HG02571 (cell line): Measurements from ENCODE around the gene SLC25A13.

Experiments used
- ATAC-seq: cut with Tn5 transposase; IDR thresholded peaks from one replicate; pipeline ENCODE4 v1.9.1; 2021; ENCODE audit warnings: mild to moderate bottlenecking, moderate library complexity; ENCODE audit not compliant: unreplicated experiment

Gene SLC25A13

DNA sequence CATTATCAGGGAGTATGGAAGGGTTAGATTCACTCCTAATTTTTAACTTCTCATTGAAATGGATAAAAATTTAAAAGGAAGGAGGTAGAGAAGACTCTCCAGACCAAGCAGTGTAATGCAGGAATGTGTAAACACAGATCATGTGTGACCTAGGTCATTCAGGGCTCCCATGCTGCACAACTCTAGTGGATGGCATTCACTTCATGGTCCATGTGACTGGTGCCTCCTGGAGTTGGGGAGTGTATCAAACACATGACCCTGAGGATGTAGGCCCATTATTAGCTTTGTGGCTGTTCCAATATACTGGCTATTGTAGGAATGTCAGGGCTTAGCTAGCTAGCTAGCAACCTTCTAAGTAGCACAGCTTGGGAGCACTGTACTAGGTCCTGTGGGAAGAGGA, 109.9 kb downstream of the SLC25A13 start:
- no peak for ATAC-seq

DNA sequence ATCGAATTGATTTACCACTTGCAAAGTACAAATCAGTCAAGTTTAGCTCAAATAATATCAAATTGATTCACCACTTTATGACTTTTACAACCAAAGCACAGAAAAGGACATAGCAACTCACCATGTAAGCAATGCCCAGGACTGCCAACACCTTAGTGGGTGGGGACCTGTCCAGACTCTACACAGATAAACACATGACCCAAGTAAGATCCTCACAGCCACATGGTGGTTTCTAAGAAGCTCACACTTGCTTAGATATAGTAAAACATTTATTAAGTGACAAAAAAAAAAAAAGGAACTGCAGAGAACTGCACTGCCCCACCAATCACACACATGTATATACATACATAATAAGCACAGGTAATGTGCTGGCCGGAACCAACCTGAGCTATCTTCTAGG, 116.2 kb downstream of the SLC25A13 start:
- ATAC-seq = no peak

DNA sequence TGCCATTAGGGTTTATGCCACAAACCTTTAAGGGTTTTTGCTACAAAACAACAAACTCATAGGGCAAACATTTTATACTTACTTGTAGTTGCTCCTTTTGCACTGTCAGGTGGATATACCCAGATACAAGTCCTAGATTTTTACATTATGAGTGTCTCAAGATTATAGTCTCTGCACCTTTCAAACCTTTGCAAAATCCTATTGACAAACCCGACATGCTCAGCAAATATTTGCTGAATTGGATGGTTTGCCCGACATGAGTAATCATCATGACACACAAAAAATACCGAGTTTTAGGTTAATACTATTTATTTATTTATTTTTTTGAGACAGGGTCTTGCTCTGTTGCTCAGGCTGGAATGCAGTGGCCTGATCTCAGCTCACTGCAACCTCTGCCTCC, 117.3 kb downstream of the SLC25A13 start:
- no peak for ATAC-seq

DNA sequence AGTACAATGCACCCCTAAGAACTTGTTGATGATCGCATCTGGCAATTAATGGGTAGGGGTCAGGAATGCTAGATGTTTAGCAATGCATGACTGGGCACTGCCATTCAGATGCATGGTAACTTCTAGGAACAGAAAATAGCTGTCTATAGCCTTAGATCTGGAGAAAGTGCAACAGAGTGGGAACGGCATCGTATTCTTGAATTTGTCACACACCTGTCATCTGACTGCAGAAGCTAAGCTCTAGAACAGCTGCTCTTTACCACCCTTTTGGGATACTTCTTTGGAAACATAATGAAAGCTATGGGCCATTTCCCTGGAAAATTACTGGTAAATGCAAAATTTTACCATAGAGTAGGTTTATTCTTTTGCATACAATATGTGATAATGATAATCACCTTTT, 118.1 kb downstream of the SLC25A13 start:
- no peak for ATAC-seq

DNA sequence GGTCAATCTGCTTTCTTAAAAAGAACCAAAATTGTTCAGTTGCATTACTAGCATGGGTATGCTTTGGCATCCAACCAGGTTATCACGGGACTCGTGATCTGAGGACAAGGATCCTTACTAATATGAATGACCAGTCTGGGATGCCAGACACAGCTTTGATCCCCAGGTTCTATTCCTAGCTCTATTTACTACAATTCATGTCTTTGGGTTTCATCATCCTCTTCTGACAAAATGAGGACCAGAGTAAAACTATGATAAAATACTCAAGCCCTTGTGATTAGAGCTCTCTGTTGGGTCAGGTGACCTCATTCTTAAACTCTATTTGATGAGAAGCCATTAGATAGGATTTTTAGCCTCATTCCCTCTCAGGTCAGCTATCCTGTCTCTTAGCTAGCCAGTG, 119.8 kb downstream of the SLC25A13 start:
- ATAC-seq = no peak

DNA sequence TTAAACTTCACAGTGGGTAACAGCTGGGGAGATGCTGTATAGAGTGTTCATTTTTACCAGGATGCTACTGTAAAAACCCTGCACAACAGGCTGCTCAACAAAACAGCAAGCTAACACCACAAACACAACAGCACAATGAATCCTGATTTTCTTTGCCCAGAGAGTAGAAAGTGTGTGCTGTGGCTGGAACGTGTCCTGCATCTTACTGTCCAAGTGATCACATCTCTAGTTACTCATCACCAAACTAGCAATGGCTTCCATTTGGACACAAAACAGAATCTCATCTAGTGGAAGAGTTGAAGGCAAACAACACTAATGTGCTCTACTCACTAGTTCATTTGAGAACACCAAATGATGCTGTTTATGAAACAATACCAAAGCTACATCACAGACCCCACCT, 121.2 kb downstream of the SLC25A13 start:
- no peak for ATAC-seq

DNA sequence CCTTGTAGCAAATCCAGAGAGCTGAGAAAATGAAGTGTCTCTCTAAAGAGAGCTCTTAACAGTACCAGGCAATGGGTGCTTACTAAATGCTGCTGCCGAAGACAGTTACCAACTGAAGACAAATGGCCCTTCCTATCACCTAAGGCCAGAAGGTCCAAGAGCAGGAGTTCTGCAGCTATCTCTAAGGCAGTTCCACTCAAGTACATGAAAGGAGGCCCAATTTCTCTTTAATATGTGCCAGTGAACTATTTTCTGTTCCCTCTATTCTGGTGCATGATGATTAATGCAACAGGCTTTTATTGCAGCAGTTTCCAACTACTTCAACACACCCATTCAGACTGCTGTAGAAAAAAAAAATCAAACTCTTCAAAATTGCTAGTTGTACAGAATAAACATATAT, 122.5 kb downstream of the SLC25A13 start:
- ATAC-seq = no peak

DNA sequence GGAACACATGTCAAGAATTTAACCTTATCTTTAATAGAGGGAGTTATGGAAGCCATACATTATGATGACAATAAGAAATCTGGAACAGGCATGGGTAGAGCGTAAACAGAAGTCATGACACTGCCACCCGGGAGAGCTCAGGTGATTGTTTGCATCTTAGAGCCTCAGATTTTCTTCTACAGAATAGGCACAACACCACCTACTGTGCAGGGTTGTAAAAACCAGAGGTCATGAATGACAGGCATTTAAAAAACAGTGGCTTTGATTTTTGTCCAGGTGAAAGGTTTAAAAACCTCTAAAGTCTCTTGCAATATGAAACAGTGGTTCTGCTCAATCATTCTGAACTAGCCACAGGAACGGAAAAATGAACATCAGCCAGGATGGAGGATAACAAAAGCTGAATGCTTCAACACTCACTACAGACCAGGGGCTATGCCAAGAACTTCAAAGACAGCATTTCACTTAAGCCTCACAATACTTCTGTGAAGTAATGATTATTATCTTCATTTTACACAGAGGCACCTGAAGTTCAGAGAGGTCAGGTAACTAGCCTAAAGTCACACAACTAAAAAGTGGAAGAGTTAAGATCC, 123.8 kb downstream of the SLC25A13 start:
- no peak for ATAC-seq

DNA sequence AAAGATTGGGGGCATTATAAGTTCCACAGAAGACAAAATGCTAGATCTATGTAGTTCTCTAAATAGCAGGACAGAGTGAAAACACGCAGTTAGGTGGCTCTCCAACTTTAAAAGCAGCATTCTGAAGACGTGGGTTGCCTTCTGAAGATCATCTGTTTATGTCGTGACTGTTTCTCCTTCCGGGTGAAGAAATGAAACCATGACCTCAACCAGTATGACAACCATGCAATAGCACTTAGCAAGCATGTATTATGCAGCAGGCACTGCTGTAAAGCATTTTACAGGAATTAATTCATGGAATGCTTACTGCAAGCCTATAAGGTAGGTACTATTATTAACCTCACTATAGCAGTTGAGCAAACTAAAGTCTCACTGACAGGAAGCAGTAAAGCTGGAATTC, 125.2 kb downstream of the SLC25A13 start:
- ATAC-seq = no peak

DNA sequence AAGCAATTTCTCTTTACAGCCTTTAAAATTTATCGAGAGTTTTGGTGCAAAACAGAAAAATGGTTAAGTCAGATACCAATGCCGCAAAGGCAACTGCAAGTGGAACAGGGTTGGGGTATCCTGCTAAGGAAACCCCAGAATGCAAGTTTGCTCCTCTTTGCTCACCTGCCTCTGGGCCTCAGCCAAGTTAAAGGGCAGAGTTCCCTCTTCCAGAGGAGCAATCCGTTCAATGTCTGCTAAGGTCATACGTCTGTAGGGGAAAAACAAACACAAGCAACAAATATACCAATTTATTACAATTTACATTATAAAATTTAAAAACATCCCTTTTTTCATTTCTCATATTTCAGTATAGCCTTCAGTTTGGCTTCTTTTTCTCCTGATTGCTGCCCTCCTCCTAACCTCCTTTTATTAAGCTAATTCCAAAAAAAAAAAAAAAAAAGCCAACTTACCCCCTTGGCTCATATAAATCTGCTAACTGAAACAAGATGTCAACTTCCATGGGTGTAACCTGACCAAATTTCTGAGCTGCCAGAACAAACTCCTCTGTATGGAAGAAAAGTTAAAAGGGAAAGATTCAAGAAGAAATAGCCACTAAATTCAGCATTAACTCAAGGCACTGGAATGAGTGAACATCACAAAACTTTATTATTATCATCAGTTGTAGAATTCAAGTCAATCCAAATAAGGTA, 132.6 kb downstream of the SLC25A13 start:
- no peak for ATAC-seq

DNA sequence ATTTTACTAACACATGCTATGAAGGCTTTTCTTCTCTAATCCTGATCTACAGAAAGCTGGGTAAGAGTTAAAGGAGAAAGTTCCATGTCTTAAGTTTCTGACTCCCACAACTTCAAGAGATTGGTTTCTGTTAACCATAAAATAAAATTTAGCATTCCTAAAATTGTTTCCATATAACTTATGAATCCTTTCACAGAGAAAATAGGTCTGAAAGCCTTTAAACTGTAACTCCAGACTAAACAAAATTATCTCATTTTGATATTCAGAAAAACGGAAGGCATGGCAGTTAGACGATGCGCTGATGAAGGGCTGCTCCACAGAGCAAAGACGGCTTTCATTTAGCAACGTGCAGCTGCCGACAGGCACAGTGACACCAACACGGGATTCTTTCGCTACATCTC, 133.3 kb downstream of the SLC25A13 start:
- no peak for ATAC-seq

DNA sequence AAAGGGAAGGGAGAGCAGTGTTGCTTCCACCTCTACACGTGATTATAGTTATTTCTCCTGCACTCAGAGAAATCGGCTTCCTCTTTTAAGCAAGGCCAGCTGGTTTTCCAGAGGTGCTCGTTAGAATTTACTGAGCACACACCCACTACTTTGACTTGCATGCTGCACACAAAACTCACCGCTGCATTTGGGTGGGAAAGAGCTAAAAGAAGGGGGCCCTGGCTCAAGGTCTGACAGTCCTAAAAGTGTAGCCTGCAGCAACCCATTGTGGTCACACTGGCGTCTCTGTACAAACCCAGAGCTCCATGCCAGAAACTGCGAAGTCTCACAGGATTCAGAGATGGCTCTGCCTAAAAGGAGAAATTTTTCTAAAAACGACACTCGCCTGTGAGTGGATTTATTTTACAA, 133.7 kb downstream of the SLC25A13 start:
- ATAC-seq = no peak

DNA sequence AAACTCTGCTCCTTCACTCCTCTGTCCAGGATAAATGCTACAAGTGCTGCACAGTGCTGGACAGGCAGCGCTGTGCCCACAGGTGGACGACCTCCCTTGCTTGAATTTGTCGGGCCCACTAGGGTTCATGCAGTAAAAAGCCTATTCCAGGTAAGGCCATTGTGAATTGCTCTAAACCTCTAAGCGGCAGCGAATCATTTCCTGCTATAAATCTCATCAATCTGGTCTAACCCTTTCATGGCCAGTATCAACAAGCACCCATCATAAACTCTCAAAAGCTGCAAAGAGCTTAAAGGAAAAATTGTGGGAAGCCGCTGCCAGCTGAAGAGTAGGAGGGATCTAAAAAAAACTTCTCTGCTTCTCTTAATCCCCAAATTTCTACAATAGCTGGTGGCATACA, 134.2 kb downstream of the SLC25A13 start:
- no peak for ATAC-seq

DNA sequence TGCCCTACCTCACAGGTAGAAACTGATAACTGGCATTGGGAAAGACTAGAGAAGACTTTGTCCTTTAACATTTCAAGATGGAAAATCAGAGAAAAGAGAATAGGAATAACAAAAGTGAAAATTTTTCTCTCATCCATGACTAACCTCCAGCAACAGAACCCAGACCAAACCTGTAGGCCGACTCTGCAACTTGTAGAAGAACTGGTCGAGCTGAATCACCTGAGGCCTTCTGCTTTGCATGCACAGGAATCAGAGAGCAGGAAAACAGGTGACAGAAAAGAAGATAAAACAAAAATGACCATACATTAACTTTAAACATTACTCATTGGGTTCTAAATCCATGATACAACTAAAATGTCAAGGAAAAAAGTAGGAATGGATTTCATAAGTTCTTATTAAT, 137.1 kb downstream of the SLC25A13 start:
- no peak for ATAC-seq

DNA sequence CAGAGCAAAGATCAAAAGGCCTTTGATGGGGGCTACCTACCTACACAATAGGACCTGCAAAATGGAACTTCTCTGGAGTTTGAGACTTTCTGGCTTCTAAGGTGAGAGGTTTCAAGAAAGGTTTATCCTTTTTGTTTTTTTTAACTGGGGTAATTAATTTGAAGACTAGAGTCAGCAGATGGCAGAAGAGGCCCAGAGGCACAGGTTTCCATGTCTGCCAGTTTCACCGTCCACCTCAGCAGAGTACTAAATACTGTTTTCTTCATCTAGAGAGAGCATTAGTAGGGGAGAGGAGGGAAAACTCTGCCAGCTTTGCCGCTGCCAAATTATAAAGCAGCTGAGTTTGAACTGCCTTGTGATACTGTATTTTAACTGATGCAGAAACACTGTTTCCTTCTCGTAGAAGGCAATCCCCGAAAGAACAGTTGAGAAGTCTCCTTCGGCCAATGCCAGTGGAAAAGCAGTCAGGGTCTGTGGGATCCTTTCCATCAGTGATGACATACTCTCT, 138.7 kb downstream of the SLC25A13 start:
- ATAC-seq = no peak

DNA sequence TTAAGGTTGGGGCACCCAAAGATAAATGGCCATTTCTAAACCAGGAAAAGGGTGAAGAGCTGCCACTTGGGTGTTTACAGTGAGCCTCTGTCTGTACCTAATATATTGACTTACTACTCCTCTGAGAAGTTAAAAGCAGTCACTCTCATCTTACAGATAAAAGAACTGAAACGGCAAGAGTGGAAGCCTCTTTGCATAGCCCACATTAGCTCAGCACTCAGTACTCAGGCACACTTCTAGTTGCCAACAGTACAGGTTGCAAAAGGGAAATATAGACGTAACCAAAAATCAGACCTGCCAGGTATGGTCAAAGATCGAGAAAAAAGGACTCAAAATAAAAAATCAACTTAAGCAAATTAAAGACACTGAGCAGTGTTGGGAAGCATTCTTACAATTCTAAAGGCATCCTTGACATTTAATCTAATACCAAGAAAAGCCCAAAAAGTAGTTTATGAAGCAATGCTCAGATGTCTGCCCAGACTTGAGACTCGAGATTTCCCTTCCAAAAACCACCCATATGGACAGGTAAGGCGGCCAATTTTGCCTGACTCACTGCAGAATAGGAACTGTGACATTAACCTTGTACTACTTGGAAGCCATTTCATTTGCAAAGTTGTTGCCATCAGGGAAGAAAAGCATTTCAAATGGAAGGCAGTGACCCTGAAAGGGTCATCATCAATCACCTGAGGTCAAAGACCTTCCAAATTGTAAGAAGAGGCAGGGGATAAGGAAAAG, 139.3 kb downstream of the SLC25A13 start:
- ATAC-seq = peak; percentile 97

DNA sequence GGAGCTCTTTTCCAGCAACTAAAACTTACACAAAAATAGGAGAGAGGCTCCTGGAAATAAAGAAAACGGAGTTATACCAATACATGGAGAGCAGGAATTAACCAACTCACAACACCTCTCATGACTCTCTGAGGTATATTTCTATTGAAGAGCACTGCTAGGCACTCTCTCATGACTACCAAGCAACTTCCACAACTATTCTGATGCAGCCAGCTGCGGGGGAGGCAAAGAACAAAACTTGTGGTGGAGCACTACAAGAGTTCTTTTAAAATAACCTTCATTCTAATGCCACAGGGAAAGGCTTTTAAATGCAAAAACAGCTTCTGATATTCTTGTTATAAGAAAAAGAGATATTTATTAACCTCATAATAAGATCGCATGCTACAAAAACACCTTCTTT, 140.7 kb downstream of the SLC25A13 start:
- no peak for ATAC-seq

DNA sequence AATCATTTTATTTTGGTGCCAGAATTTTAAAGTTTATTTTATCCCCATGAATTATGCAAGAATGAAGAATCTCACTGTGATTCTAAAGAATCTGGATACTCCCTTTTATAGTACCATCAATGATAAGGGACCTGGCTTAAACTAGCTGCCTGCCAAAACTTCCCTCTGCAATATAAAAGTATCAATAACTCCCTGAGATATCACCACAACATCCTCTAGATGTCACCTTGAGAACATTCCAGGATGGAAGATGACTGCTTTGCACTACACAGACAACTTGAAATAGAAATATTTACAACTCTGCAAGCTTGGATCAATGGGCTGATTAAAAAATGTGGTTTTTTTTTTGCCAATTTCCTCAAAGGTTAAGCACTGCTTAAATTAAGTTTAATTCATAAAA, 142.1 kb downstream of the SLC25A13 start:
- no peak for ATAC-seq

DNA sequence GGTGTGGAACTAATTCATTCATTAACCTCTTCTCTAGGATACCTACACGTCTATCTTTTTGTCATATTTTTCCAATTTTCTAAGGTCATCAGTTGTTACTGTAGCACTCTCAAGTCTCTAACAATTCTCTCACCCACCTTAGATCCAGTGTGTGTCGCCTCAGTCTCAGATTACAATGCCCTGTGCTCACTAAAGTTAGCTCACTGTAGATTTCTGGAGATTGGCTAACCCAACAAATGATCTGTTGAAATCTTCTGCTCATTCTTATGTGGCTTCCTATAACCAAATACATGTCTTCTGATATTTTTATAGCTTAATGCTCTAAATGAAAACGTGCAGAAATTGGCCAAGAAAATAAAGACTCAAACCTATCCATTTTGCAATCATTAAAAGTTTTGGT, 142.6 kb downstream of the SLC25A13 start:
- no peak for ATAC-seq

DNA sequence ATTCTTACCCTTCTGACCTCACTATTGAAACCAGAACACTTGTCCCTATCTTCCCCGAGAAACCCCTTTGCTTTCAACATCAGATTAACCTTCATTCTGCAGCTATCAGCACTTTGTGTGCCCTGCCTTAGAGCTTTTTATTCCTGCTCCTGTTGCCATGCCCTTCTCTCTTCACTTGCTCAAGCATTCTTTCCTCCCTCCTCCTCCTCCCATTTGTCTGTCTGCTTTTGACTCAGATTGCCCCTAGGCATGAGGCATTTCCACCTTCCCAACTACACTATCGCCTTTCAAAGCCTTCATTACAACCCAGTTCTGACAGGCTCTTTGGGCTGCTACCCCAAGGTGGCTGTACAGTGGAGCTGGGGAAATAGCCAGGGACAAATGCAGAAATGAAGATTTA, 143.3 kb downstream of the SLC25A13 start:
- ATAC-seq = no peak

DNA sequence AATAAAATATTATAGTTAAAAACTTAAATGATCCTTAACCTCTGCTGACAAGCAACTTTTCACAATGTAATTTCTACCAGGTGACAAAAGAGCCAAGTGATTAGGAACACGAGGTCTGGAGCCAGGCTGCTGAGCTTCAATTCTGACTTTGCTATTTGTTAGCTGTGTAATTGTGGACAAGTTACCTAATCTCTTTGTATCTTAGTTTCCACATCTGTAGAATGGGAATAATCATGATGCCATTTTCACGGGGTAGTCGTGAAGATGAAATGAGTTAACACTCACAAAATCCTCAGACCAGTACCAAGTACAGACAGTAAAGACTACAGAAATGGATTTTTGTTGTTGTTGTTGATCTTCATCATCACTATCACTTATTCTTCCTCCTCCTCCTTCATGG, 144.5 kb downstream of the SLC25A13 start:
- no peak for ATAC-seq

DNA sequence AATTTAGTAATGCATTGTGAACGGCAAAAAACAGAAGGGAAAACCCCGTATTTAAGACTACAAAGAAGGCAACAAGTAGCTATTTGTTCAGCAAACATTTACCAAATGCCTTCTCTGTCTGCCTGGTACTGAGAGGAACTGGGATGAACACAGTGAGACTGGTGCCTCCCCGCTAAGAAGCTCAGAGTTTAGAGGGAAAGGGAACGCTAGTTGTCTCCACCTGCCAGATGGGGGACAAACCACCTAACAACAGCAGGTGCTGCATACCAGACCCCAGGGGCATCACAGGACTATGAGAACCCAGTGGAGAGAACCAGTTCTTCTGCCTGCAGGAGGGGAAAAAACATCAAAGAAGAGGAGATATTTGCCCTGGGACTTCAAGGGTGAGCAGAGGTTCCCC, 147.1 kb downstream of the SLC25A13 start:
- ATAC-seq = no peak
